H9 (cell line): Measurements from ENCODE around the gene DOCK1. TPM values are rescaled to one million over a fixed set of nuclear protein-coding genes. Genes with fewer than 3 reads are reported as not detected.

Experiments
- DNase-seq: peaks from one replicate; pipeline ENCODE4 v3.0.0-alpha.2; 2017
- H2AFZ ChIP-seq: one replicate; pipeline ENCODE4 v1.6.1; 2013; ENCODE audit warnings: mild to moderate bottlenecking, low read length, control low read depth, moderate library complexity
- H2AK5ac ChIP-seq: 2 replicates; pipeline ENCODE4 v1.6.1; 2013; ENCODE audit warnings: low read length, control low read depth, mixed read lengths; ENCODE audit not compliant: insufficient read length
- H2BK120ac ChIP-seq: one replicate; pipeline ENCODE4 v1.6.1; 2013; ENCODE audit warnings: low read depth, mild to moderate bottlenecking, low read length, control low read depth, inconsistent platforms; ENCODE audit not compliant: poor library complexity, severe bottlenecking
- H2BK12ac ChIP-seq: 2 replicates; pipeline ENCODE4 v1.6.1; 2013; ENCODE audit warnings: low read length, control low read depth, mixed read lengths, low read depth; ENCODE audit not compliant: insufficient read length
- H2BK15ac ChIP-seq: 2 replicates; pipeline ENCODE4 v1.6.1; 2013; ENCODE audit warnings: low read depth, low read length, control low read depth
- H2BK20ac ChIP-seq: one replicate; pipeline ENCODE4 v1.6.1; 2013; ENCODE audit warnings: low read depth, mild to moderate bottlenecking, low read length, control low read depth, inconsistent platforms; ENCODE audit not compliant: poor library complexity, severe bottlenecking
- H2BK5ac ChIP-seq: 2 replicates; pipeline ENCODE4 v1.6.1; 2013; ENCODE audit warnings: low read length, control low read depth, mixed read lengths; ENCODE audit not compliant: insufficient read length
- H3K14ac ChIP-seq: 2 replicates; pipeline ENCODE4 v1.6.1; 2013; ENCODE audit warnings: low read length, control low read depth; ENCODE audit not compliant: insufficient read depth
- H3K18ac ChIP-seq: 2 replicates; pipeline ENCODE4 v1.6.1; 2013; ENCODE audit warnings: low read depth, mild to moderate bottlenecking, mixed read lengths, low read length, control low read depth; ENCODE audit not compliant: insufficient read length
- H3K23ac ChIP-seq: 2 replicates; pipeline ENCODE4 v1.6.1; 2013; ENCODE audit warnings: low read length, control low read depth, mixed read lengths, low read depth; ENCODE audit not compliant: insufficient read length
- H3K23me2 ChIP-seq: 2 replicates; pipeline ENCODE4 v1.6.1; 2013; ENCODE audit warnings: low read depth, mild to moderate bottlenecking, mixed read lengths, low read length, control low read depth; ENCODE audit not compliant: insufficient read length, poor library complexity, severe bottlenecking
- H3K27ac ChIP-seq: 2 replicates; pipeline ENCODE4 v1.5.1; 2013; ENCODE audit warnings: low read length, control low read depth, mixed read lengths, low read depth; ENCODE audit not compliant: insufficient read length
- H3K27me3 ChIP-seq: 2 replicates; pipeline ENCODE4 v1.6.1; 2013; ENCODE audit warnings: low read length, control low read depth, inconsistent platforms; ENCODE audit not compliant: insufficient read depth
- H3K4ac ChIP-seq: 2 replicates; pipeline ENCODE4 v1.6.1; 2013; ENCODE audit warnings: low read depth, mild to moderate bottlenecking, control low read depth, inconsistent platforms, low read length, moderate library complexity
- H3K4me1 ChIP-seq: 2 replicates; pipeline ENCODE4 v1.6.1; 2013; ENCODE audit warnings: low read length, control low read depth, inconsistent platforms; ENCODE audit not compliant: insufficient read depth
- H3K4me2 ChIP-seq: 2 replicates; pipeline ENCODE4 v1.6.1; 2013; ENCODE audit warnings: low read length, control low read depth, mixed read lengths; ENCODE audit not compliant: insufficient read length, insufficient read depth
- H3K56ac ChIP-seq: 2 replicates; pipeline ENCODE4 v1.6.1; 2013; ENCODE audit warnings: low read depth, mild to moderate bottlenecking, mixed read lengths, low read length, control low read depth; ENCODE audit not compliant: insufficient read length
- H3K79me1 ChIP-seq: 2 replicates; pipeline ENCODE4 v1.6.1; 2013; ENCODE audit warnings: low read depth, mild to moderate bottlenecking, moderate library complexity, low read length, control low read depth, inconsistent platforms; ENCODE audit not compliant: insufficient read depth, poor library complexity, severe bottlenecking
- H3K79me2 ChIP-seq: 2 replicates; pipeline ENCODE4 v1.6.1; 2013; ENCODE audit warnings: low read length, control low read depth, inconsistent platforms; ENCODE audit not compliant: insufficient read depth
- H3K9ac ChIP-seq: 2 replicates; pipeline ENCODE4 v1.6.1; 2013; ENCODE audit warnings: low read length, control low read depth, mixed read lengths; ENCODE audit not compliant: insufficient read length; ENCODE audit errors: extremely low read depth
- H3K9me3 ChIP-seq: one replicate; pipeline ENCODE4 v1.6.1; 2013; ENCODE audit warnings: low read depth, low read length, inconsistent platforms; ENCODE audit not compliant: control insufficient read depth
- H3T11ph ChIP-seq: one replicate; pipeline ENCODE4 v1.6.1; 2013; ENCODE audit warnings: mild to moderate bottlenecking, low read length, control low read depth, inconsistent platforms
- H4K20me1 ChIP-seq: one replicate; pipeline ENCODE4 v1.6.1; 2013; ENCODE audit not compliant: control insufficient read depth, insufficient read length, insufficient read depth
- H4K5ac ChIP-seq: 2 replicates; pipeline ENCODE4 v1.6.1; 2013; ENCODE audit warnings: low read depth, mild to moderate bottlenecking, mixed read lengths, low read length, control low read depth; ENCODE audit not compliant: insufficient read length
- H4K8ac ChIP-seq: replicated peaks from 2 replicates; pipeline ENCODE4 v1.6.1; 2013; ENCODE audit warnings: low read length, control low read depth, mixed read lengths, low read depth; ENCODE audit not compliant: insufficient read length
- H4K91ac ChIP-seq: 2 replicates; pipeline ENCODE4 v1.6.1; 2013; ENCODE audit warnings: low read depth, mild to moderate bottlenecking, moderate library complexity, mixed read lengths, low read length, control low read depth; ENCODE audit not compliant: insufficient read length
- H3K27ac Mint-ChIP-seq, 3 experiments: 2 replicates in 2 of 3; 3 replicates in 1 of 3; pipeline ENCODE4 v1.8.0; 2020 to 2021; ENCODE audit warnings: mixed read lengths in 3 of 3, mild to moderate bottlenecking in 1 of 3, moderate library complexity in 1 of 3
- H3K27me3 Mint-ChIP-seq: 2 replicates; pipeline ENCODE4 v1.8.0; 2021; ENCODE audit warnings: low read depth, mild to moderate bottlenecking, moderate library complexity, mixed read lengths
- H3K36me3 Mint-ChIP-seq, 3 experiments: 2 replicates in 2 of 3; 3 replicates in 1 of 3; pipeline ENCODE4 v1.8.0; 2020 to 2021; ENCODE audit warnings: low read depth in 3 of 3, mixed read lengths in 3 of 3; ENCODE audit not compliant: insufficient read depth in 1 of 3
- H3K4me1 Mint-ChIP-seq, 2 experiments: 2 replicates each; pipeline ENCODE4 v1.8.0; 2020; ENCODE audit warnings: mixed read lengths in 2 of 2
- H3K4me3 Mint-ChIP-seq, 2 experiments: 2 replicates in 1 of 2; 3 replicates in 1 of 2; pipeline ENCODE4 v1.8.0; 2020 to 2021; ENCODE audit warnings: mild to moderate bottlenecking in 2 of 2, mixed read lengths in 2 of 2, moderate library complexity in 1 of 2
- H3K9me3 Mint-ChIP-seq, 2 experiments: 2 replicates in 1 of 2; 3 replicates in 1 of 2; pipeline ENCODE4 v1.8.0; 2020; ENCODE audit warnings: mild to moderate bottlenecking in 2 of 2, mixed read lengths in 2 of 2, moderate library complexity in 1 of 2
- CTCF ChIP-seq: fragments of 200-600 bp; sonication (generic); conservative IDR thresholded peaks from 3 replicates; pipeline ENCODE4 v1.8.0; 2021; ENCODE audit warnings: antibody characterized with exemption, mild to moderate bottlenecking
- WGBS: extraction: QIAGEN DNeasy Blood & Tissue Kit; methylation state at CpG from one replicate; pipeline ENCODE4 v1.1.7; 2013; ENCODE audit warnings: missing lambda C conversion rate, low lambda C conversion rate, mixed read lengths; ENCODE audit not compliant: insufficient read length; ENCODE audit errors: extremely low coverage; 5-methylcytosine and 5-hydroxymethylcytosine counted together
- total RNA-seq: library from RNA; stranded (reverse); gene quantifications from 2 replicates; pipeline ENCODE4 v1.2.1, GENCODE V29; 2021

Gene DOCK1
- total RNA-seq, 1 experiment from 2014 or later, result 57.0 TPM

GRCh38 chr10:127234306-127234800 lies 329.1 kb downstream of the DOCK1 start:
- Histone ChIP-seq H2BK5ac (no peak overlapping the region), H3K4me2 (no peak overlapping the region), H2AFZ (no peak overlapping the region), H3K23me2 (no peaks in the 10 kb centered on the region), H2AK5ac (no peak overlapping the region), H3K27me3 (no peaks in the 10 kb centered on the region), H2BK12ac (no peak overlapping the region), H4K91ac (no peak overlapping the region), H3K4me1 (no peaks in the 10 kb centered on the region), H3K27ac (no peak overlapping the region), H3K79me2 (no peaks in the 10 kb centered on the region), H4K5ac (no peak overlapping the region), H3K9ac (no peak overlapping the region), H3T11ph (no peak overlapping the region), H2BK15ac (no peak overlapping the region), H2BK20ac (no peak overlapping the region), H4K20me1 (no peaks in the 10 kb centered on the region), H2BK120ac (no peak overlapping the region), H3K9me3 (no peaks in the 10 kb centered on the region), H3K18ac (no peak overlapping the region), H3K4ac (no peak overlapping the region), H3K56ac (no peak overlapping the region), H3K14ac (no peak overlapping the region), H3K79me1 (no peaks in the 10 kb centered on the region), H3K23ac (no peak overlapping the region), H4K8ac (no peak overlapping the region)
- Mint-ChIP-seq H3K27me3 (no peaks in the 10 kb centered on the region), H3K4me1 (peaks cover 3 to 5% of the 10 kb centered on the region in 2 experiments), H3K36me3 (no peaks in the 10 kb centered on the region), H3K4me3 (no peak overlapping the region), H3K9me3 (no peaks in the 10 kb centered on the region), H3K27ac (no peak overlapping the region)
- WGBS, result no CpG with 5 or more reads among the region's 1 CpG
- TF ChIP-seq CTCF, result no peak
- no peak for DNase-seq
